Esophagus muscularis mucosa (tissue), 4 donors: ENCODE results near the gene GMDS. TPM values are rescaled to one million over a fixed set of nuclear protein-coding genes. Genes with fewer than 3 reads are reported as not detected.

Experiments
- DNase-seq: peaks from one replicate; pipeline ENCODE4 v3.0.0-alpha.2; 2017; ENCODE audit errors: extremely low spot score
- H3K27ac ChIP-seq, 4 donors: fragments of 200-600 bp; sonication (generic); replicated peaks in 1 of 4; 1 replicate in 3 of 4; 2 replicates in 1 of 4; pipeline ENCODE4 v1.5.1; 2016 to 2019; ENCODE audit warnings: mild to moderate bottlenecking in 1 of 4
- H3K27me3 ChIP-seq, 4 donors: fragments of 200-600 bp; sonication (generic); one replicate each; pipeline versions ENCODE4 v1.5.1 to v1.6.0; 2016 to 2019
- H3K36me3 ChIP-seq, 4 donors: fragments of 200-600 bp; sonication (generic); one replicate each; pipeline ENCODE4 v1.5.1; 2016 to 2019
- H3K4me1 ChIP-seq, 4 donors: fragments of 200-600 bp; sonication (generic); one replicate each; pipeline ENCODE4 v1.5.1; 2016 to 2019
- H3K4me3 ChIP-seq, 4 donors: fragments of 200-600 bp; sonication (generic); 1 replicate in 2 of 4; 2 replicates in 2 of 4; pipeline ENCODE4 v1.5.1; 2016 to 2019; ENCODE audit warnings: mild to moderate bottlenecking in 4 of 4, moderate library complexity in 1 of 4
- H3K9me3 ChIP-seq, 4 donors: fragments of 200-600 bp; sonication (generic); 1 replicate in 3 of 4; 2 replicates in 1 of 4; pipeline ENCODE4 v1.5.1; 2016 to 2019
- EP300 ChIP-seq: sonication (generic); formaldehyde crosslinking; IDR thresholded peaks from one replicate; pipeline ENCODE4 v1.6.1; 2017; ENCODE audit warnings: antibody characterized with exemption
- POLR2A ChIP-seq: fragments of 450-650 bp; IDR thresholded peaks from one replicate; pipeline ENCODE4 v1.6.1; 2017; ENCODE audit warnings: antibody characterized with exemption, moderate library complexity, mild to moderate bottlenecking, low read depth
- POLR2AphosphoS5 ChIP-seq, 2 donors: sonication (generic); formaldehyde crosslinking; IDR thresholded peaks; one replicate each; pipeline ENCODE4 v1.6.1; 2017; ENCODE audit warnings: antibody characterized with exemption in 2 of 2
- WGBS: methylation state at CpG from one replicate; pipeline ENCODE4 v1.1.5; 2018; 5-methylcytosine and 5-hydroxymethylcytosine counted together
- intact Hi-C: fragments of 100-400 bp; cut with DNase I; formaldehyde crosslinking; loops from one replicate; pipeline ENCODE4 v1.15.1; 2023
- total RNA-seq, 4 donors: library from RNA; depleted of rRNA; stranded (reverse); fragments of >200 nt; gene quantifications; one replicate each; pipeline versions ENCODE4 v1.1.0 to v1.2.1, GENCODE V29; 2016
- TF ChIP-seq, protein P1 (sequence below), 3 experiments: fragments of 200-600 bp in 2 of 3; fragments of 450-650 bp in 1 of 3; sonication (generic) in 2 of 3; IDR thresholded peaks; one replicate each; pipeline ENCODE4 v1.5.1; 2017 to 2019; ENCODE audit warnings: antibody characterized with exemption in 3 of 3, mild to moderate bottlenecking in 2 of 3, moderate library complexity in 1 of 3

Gene GMDS
- total RNA-seq, 4 donors from 2014 or later: 3.6 to 14.1 (median 6.0) TPM

DNA sequence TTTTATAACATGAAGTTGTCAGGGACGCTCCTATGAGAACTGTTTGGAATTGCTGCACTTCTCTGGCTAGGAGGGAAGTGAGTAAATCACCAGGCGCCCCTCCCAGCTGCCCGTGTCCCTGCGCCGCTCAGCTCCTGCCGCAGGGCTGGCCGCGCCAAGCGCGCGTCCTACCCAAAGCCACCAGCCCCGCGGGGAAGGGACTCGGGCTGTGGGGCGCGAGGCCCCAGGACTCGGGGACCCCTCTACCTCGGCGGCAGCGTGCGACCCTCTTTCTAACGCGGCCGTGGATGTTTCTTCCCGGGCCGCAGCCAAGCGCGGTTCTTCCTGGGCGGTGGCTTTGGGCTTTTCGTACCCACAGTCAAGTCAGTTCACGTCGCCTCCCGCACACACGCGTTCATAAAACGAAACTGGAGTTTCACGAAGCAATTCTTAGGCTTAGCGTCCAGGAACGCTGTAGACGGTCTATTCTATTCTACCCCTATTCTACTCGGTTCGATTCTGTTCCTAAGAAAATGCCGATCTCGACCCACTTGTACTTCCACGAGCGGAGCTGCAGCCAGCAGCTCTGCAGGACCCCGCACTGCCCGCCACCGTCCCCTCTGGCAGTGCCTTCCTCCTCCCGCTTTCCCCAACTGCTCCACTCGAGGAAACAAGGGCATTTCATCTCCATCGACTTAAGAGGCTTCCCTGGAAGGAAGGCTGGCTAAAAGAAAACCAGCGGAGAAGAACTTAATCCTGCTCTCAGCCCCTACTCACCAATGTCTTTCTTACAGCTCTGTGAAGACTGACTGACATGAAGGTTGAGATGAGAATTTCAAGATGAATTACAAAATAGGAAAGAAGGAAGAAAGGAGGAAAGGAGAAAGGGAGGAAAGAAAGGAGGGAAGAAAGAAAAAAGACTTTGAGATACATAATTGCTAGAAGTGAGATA is 620.3 kb downstream of the GMDS start:
- Histone ChIP-seq H3K4me1 (peaks cover 7 to 42% (median 32%) of the 10 kb centered on the region in 4 donors), H3K9me3 (no peaks in the 10 kb centered on the region), H3K4me3 (peak overlapping the region; percentile 57 to 77 (median 63)), H3K36me3 (no peaks in the 10 kb centered on the region), H3K27me3 (peaks cover 0 to 56% (median 6%) of the 10 kb centered on the region in 4 donors), H3K27ac (peak overlapping the region; percentile 53 to 78 (median 73))
- DNase-seq: no peak
- 10% methylated on average over 36 of the region's 53 CpGs for WGBS
- intact Hi-C loops: no loop called here
- TF ChIP-seq POLR2AphosphoS5 (IDR thresholded peaks at IDR 0.05) (peak in 1 of 2 donors; percentile 44), EP300 (no peak)

DNA sequence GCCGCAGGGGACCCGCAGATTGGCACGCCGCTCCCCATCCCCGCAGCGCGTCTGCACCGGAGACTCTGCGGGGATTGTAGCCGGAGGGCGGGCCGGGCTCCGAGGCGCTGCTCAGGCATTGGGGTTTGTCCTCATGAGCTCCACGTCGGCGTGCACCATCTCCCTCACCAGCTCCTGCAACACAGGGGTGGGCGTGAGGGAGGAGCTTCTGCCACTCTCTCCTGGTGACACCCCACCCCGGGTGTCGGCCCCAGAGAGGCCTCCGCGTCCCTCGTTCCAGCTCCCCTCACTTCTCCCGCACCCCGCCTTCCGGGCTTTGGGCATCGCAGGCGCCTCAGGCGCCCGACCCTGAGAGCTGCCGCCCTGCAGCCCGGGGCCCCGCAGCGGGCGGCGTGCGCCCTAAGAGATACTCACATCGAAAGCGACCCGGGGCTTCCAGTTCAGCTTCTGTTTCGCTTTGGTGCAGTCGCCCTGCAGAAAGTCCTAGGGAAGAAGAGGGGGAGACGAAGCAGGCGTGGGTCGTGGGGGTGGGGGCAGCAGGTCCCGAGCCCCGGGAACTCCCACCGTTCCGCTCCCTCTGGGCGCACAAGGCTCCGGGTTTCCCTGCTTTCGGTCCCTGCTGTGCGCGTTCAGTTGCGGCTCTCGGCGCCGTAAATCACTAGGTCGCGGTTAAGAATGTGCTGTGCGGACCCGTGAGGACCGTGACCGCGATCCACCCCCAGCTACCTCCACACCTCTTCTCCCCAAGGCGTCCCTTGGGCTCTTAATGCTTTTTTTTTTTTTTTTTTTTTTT is 621.2 kb downstream of the GMDS start:
- H3K4me1 ChIP-seq: peaks cover 12 to 51% (median 40%) of the 10 kb centered on the region in 4 donors
- H3K36me3 ChIP-seq: no peaks in the 10 kb centered on the region
- no peak for TF ChIP-seq POLR2AphosphoS5 (IDR thresholded peaks at IDR 0.05)
- TF ChIP-seq EP300: no peak
- TF ChIP-seq POLR2A: no peak
- TF ChIP-seq, protein P1, sequence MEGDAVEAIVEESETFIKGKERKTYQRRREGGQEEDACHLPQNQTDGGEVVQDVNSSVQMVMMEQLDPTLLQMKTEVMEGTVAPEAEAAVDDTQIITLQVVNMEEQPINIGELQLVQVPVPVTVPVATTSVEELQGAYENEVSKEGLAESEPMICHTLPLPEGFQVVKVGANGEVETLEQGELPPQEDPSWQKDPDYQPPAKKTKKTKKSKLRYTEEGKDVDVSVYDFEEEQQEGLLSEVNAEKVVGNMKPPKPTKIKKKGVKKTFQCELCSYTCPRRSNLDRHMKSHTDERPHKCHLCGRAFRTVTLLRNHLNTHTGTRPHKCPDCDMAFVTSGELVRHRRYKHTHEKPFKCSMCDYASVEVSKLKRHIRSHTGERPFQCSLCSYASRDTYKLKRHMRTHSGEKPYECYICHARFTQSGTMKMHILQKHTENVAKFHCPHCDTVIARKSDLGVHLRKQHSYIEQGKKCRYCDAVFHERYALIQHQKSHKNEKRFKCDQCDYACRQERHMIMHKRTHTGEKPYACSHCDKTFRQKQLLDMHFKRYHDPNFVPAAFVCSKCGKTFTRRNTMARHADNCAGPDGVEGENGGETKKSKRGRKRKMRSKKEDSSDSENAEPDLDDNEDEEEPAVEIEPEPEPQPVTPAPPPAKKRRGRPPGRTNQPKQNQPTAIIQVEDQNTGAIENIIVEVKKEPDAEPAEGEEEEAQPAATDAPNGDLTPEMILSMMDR (IDR thresholded peaks at IDR 0.05): no peak
- no peaks in the 10 kb centered on the region for H3K9me3 ChIP-seq
- intact Hi-C loops: no loop called here
- WGBS: 41% methylated on average over 41 of the region's 66 CpGs
- H3K27me3 ChIP-seq: peaks cover 0 to 61% (median 10%) of the 10 kb centered on the region in 4 donors
- H3K27ac ChIP-seq: peak overlapping the region; percentile 53 to 78 (median 73)
- DNase-seq: no peak
- H3K4me3 ChIP-seq: peak overlapping the region; percentile 57 to 77 (median 63)

DNA sequence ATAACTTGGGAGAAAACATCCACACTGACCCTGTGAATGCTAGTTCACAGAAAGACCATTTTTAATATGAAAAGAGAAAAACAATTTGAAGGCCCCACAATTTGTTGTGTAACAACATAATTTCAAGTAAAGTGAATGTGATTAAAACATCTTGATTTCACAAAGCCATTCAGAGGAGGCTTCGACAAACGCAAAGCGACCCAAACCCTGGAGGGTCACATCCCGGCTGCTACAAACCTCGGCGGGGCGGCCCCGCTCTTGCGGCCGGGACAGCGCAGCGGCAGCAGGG is 621.7 kb downstream of the GMDS start:
- Histone ChIP-seq H3K27ac (peak overlapping the region; percentile 53 to 78 (median 73)), H3K4me3 (peak overlapping the region; percentile 57 to 77 (median 63)), H3K9me3 (no peaks in the 10 kb centered on the region), H3K36me3 (no peaks in the 10 kb centered on the region), H3K4me1 (peaks cover 12 to 51% (median 41%) of the 10 kb centered on the region in 4 donors), H3K27me3 (peaks cover 0 to 62% (median 12%) of the 10 kb centered on the region in 4 donors)
- no peak for TF ChIP-seq POLR2AphosphoS5 (IDR thresholded peaks at IDR 0.05)
- TF ChIP-seq EP300: no peak
- TF ChIP-seq, protein P1 (IDR thresholded peaks at IDR 0.05): no peak
- no peak for TF ChIP-seq POLR2A
- 82% methylated on average over 12 of the region's 12 CpGs for WGBS
- intact Hi-C loops: no loop called here
- no peak for DNase-seq

DNA sequence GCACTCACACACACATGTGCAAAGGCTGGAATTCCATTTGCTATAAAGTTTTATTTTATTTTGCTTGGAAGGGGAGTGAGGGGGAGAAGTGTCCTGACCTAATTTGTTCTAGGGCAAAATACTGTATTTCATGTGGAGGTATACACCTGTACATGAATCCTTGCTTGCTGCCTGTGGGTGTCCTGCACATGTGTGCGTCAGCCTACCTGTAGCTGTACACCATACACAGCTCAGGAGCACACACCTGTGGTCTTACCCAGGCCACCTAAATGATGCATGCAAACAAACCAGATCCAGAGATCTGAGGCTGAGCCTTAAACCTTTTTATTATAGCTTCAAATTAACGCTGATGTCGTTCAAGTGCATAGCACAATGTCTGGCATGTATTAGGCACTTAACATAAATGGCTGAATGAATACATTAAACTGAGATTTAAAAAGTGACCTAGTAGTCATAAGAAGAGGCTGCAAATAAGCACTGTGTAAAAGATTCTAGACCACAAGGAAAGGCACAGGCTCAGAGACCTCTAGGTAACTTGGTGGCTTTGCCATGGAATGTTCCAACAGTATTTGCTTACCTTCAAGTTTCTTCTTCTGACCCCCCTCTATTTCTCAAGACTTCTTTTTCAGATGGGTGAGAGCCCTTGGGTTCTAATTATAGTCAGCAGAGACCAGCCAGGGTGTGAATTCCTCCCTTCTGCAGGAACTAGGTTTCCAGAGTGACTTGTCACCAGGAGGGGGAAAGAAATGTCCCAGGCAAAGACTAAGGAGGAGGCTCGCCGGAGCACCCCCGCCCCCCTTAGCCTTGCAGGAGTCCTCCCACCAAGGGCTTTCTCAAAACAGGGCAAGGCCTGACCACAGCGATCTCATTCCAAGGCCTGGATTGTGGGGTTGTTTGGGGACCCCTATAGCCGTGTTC is 622.3 kb downstream of the GMDS start:
- H3K36me3 ChIP-seq: no peaks in the 10 kb centered on the region
- peak overlapping the region in 3 of 4 donors; percentile 53 to 78 (median 76) for H3K27ac ChIP-seq
- WGBS: 86% methylated on average over 8 of the region's 8 CpGs
- intact Hi-C loops: no loop called here
- no peak overlapping the region for H3K4me3 ChIP-seq
- peaks cover 0 to 61% (median 12%) of the 10 kb centered on the region in 4 donors for H3K27me3 ChIP-seq
- DNase-seq: no peak
- TF ChIP-seq POLR2A: no peak
- no peak for TF ChIP-seq POLR2AphosphoS5 (IDR thresholded peaks at IDR 0.05)
- TF ChIP-seq, protein P1 (IDR thresholded peaks at IDR 0.05): no peak
- no peak for TF ChIP-seq EP300
- H3K4me1 ChIP-seq: peaks cover 12 to 55% (median 41%) of the 10 kb centered on the region in 4 donors
- no peaks in the 10 kb centered on the region for H3K9me3 ChIP-seq
